Suppressor macrophage treated with lipopolysaccharide for 4 hours (primary cell): Measurements from ENCODE around the gene AKNAD1.

Experiments used
- DNase-seq: peaks from one replicate; pipeline ENCODE4 v3.0.0-alpha.2; 2020

Gene AKNAD1

GRCh38 chr1:108780937-108781574 is 75.8 kb downstream of the AKNAD1 start:
- DNase-seq: no peak

GRCh38 chr1:108779455-108779854 is 77.4 kb downstream of the AKNAD1 start:
- DNase-seq: no peak

- no peak for DNase-seq
These were observed 79.1 kb downstream of the AKNAD1 start for GRCh38 chr1:108777839-108778238.

- DNase-seq: no peak
These were observed 89.2 kb downstream of the AKNAD1 start for GRCh38 chr1:108767708-108768107.

- DNase-seq: no peak
These were observed 89.8 kb downstream of the AKNAD1 start for GRCh38 chr1:108767115-108767514.
